Activated CD4-positive, CD25-positive, alpha-beta regulatory T cell treated with anti-CD3 and anti-CD28 coated beads, Interleukin-2, amount 50 U/mL, for 72 hours (primary cell): Measurements from ENCODE around the gene KCNT1.

Experiments
- DNase-seq: peaks from one replicate; pipeline ENCODE4 v3.0.0; 2021

KCNT1 gene

DNA sequence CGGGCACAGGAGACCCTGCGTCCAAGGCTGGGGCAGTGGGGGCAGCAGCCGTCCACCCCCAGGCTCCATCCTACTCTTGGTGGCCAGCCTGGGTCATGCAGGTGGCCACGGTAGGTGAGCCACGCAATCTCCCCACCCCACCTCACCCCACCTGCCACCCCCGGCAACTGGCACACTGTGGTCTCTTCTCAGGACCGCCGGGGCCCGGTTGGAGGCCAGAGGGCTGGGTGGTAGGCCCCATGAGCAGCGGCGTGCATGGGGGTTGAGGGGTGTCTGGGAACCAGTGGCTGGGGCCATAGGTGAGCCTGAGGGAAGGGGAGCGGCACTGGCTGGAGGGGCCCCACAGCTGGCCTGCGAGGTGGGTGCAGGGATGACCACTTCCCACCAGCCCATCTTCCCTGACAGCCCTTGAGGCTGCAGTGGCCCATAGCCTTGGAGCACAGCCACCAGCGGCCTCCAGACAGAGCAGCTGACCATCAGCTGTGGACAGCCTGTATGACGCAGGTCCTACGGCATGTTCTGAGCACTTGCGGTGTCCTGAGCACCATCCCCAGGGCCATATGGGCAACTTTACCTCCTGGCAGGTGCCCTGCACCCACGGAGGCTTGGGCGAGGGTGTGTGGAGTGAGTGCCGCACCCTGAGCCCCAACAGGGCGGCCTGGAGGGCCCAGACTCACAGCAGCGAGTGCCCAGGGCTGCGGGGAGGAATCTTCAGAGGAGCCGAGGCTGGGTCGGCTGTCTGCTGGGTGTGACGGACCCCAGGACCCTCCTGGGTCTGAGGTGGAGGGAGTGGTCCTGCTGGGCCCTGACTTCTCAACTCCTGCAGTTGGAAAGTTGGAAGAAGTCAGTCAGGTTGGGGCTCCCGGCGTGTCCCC lies 47.4 kb downstream of the KCNT1 start:
- DNase-seq: no peak

DNA sequence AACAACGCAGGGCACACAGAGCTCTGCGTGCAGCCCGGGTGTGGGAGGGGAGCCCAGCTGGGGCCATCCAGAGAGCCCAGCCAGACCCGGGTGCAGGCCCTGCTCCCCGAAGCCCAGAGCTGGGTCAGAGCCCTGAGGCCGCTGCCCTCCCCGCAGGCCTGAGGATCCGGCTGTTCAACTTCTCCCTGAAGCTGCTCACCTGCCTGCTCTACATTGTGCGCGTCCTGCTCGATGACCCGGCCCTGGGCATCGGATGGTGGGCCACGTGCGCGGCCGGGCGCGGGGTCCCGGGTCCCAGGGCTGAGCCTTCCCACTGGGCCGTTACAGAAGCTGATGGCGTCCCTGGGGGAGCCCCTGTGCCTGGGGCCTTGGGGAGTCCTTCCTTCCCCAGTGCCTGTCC lies 48.8 kb downstream of the KCNT1 start:
- DNase-seq: no peak

DNA sequence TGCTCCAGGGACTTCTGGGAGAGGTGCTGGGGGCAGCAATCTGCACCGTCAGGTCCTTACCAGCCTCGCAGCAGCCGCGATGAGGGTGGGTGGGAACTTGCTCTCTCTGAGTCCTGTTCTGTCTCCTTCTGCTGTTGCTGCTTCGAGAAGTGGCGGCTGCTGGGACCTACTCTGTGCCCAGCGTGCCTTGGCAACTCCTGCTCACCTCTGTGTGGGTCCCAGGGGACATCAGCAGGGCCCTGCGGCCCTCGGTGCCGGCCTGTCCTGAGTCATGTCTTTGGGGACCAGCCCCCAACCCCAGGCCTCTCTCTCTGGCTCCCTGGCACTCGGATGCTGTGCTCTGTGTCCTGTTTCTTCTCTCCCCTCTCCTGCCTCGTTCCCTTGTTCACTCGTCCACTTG lies 49.5 kb downstream of the KCNT1 start:
- DNase-seq: no peak

DNA sequence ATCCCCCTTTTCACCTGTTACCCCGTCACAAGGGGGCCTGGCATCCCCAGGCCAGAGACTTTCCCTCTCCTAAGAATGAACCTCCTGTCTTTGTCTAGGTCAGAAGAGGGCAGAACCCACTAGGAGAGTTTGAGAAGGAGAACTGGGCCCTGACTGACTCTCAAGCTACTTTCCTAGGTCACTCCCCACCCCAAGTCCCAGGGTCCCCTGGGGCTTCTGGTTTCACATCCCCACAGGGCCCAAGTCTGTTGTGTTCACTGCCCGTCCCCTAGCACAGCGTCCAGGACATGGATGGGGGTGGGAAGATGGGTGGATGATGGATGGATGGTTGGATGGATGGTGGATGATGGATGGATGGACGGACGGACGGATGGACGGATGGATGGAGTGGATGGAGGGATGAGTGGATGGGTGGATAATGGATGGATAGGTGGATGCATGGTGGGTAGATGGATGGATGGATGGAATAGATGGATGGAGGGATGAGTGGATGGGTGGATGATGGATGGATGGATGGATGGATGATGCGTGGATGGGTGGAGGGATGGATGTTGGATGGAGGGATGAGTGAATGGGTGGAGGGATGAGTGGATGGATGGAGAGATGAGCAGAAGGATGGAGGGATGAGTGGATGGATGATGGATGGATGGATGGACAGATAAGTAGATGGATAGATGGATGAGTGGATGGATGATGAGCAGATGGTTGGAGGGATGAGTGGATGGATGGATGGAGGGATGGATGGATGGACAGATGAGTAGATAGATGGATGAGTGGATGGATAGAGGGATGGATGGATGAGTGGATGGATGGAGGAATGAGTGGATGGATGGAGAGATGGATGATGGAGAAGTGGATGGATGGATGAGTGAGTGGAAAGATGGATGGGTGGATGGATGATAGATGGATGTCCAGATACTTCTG lies 50.6 kb downstream of the KCNT1 start:
- DNase-seq: no peak

DNA sequence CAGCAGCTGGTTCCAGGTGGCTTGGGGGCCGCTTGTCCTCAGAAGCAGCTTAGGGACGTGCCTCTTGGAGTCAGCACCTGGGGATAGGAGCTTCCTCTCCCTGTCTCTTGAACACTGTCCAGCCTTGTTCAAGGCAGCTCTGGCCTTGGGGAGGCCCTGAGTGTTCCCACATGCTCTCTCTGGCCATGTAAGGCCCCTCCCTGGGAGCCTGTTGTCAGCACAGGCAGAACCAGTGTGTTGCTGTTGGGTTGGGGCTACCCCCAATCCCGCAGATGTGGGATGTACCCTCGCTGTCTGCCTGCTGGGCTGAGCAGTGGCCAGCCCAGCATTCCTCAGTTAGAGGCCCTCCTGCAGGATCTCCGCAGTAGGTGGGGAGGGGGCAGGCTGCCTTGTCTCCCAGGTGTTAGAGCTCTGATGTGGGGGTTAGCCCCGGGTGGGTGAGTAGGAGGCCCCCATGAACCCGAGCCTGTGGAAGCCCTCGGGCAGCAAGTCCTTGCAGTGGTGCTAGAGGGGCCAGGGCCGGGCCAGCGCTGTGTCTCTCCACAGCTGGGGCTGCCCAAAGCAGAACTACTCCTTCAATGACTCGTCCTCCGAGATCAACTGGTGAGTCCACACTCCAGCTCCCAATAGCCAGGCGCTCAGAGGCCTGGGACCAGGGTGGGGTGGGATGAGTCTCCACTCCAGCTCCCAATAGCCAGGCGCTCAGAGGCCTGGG lies 51.6 kb downstream of the KCNT1 start:
- DNase-seq: no peak

DNA sequence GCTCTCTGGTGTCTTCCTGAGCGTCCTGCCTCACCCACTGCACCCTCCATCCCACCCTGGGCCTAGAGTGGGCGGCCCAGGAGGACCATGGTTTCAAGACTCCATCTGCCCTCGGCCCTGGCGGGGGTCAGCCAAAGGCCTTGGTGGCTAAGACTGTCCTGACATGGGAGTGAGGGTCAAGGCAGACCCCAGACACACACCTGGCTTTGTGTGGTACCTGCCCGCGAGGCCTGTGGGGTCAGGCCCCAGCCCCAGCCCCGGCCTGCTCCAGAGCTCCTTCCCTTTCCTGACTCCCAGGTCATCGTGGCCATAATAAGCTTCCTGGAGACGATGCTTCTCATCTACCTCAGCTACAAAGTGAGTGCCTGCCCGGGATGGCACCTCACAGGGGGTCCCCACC lies 54.6 kb downstream of the KCNT1 start:
- DNase-seq: no peak

DNA sequence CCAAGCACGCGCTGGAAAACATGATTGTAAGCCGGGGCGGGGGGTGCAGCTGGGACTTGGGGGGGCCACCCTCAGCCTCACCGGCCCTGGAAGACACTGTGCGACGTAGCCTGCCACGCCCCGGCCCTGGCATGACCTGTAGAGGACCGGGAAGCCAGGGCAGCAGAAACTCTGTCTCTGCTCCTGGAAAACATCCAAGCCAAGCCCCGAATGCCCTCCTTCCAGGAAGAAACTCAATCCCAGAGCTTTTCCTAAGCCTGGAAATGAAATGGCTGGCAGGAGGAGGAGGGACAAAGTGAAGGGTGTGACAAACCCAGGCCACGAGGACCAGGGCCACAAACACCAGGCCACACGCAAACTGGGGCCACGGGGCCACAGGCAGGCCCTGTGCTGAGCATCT lies 55.4 kb downstream of the KCNT1 start:
- DNase-seq: no peak

DNA sequence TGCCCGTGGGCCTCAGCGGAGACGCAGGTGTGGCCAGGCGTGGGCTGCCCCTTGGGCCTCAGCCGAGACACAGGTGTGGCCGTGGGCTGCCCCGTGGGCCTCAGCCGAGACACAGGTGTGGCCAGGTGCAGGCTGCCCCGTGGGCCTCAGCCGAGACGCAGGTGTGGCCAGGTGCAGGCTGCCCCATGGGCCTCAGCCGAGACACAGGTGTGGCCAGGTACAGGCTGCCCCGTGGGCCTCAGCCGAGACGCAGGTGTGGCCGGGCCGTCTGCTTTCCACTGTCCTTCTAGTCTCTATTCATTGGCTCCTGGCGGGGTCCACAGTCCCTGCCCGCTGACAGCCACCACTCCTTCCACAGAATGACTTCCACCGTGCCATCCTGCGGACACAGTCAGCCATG lies 56.1 kb downstream of the KCNT1 start:
- DNase-seq: no peak

DNA sequence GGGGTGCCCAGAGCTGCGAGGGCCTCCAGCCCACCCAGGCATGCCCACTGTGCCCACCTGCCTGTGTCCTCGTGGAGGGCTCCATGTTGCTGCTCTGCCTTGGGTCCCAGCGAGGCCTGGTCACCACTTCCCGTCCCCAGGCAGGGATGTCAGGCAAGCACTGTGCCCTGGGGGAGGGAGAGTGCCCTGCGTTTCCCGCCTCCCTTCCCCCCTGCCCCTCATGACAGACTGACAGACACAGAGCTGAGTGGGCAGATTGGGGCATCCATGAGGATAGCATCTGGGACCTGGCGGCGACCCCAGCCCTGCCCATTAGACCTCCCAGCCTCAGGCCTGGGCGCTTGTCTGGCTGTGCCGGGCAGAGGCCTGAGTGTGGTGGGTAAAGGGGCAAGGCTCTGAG lies 56.9 kb downstream of the KCNT1 start:
- DNase-seq: no peak

DNA sequence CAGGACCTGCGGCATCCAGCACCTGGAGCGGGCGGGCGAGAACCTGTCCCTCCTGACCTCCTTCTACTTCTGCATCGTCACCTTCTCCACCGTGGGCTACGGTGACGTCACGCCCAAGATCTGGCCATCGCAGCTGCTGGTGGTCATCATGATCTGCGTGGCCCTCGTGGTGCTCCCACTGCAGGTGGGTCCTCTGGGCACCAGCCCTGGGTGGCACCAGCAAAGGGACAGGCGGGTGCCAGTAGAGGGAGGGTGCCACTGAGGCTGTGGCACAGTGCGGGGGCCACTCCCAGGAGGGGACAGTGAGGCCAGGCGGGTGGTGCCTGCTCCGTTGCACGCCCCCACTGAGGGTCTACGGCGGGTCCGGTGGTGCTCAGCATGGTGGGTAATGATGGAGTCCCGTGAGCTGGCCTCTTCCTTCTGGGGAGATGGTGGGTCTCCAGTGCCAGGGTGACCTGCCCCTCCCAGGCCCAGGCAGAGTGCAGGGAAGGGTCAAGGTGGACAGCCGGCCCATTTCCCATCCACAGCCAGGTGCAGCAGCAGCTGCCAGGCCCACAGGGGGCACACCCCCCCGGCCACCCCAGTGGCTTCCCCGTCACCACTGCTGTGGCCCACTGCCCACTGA lies 57.8 kb downstream of the KCNT1 start:
- DNase-seq: no peak

DNA sequence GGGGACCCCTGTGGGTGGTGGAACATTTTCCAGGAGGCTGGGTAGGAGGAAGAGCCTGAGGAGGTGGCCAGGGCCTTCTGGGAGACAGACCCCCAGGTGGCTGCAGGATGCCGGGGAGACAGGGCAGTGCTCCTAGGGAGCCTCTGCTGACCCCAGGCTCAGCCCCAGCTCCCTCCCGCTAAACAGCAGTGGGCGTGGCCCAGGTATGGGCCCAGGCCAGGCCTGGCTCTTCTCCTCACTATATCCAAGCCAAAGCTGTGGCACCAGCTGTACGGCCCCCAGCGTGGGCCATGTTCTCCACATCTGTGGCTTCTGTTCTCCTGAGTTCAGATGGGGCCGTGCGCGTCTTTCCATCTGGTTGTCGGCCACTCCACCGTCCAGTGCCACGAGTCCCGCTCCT lies 58.5 kb downstream of the KCNT1 start:
- no peak for DNase-seq

DNA sequence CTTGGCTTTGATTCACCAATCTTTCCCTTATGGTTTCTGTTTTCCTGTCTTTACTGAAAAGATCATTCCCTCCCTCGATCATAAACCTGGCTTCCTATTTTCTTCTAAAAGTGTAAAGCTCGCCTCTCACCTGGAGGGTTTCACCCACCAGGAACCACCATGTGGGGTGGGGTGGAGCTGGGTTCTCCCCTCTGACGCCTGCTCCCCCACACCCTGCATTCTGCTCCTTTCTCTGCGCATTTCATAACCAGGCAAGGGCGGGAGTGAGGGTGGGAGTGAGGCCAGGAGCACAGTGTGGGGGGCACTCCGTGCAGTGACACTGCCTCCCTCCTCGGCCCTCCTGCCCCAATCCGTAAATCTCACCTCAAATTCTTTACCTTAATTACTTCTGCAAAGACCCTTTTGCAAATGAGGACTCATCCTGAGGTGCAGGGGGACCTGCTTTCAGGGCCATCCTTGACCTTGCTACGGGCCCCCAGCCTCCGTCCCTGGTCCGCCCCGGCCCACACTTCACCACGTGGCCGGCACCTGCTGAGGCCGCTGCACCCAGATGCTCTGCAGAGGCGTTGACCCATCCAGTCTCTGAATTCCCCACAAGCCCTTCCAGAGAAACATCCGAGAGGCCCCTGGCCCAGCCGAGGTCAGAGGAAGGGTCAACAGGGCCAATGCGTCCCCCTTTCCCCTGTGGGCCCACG lies 59.3 kb downstream of the KCNT1 start:
- no peak for DNase-seq

DNA sequence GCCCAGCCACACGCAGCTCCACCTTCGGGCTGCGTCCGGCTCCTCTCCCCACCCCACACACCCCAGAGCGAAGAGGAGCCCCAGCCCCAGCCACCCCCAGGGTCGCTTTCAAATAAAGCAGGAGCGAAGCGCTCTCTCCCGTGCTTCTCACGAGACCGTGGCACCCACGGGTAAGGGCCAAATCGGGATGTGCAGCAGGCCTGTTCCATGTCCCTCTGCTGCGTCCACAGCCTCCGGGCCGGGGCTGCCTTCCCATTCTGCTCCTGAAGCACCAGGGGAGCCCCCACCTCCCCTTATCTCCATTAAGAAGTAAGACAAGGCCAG lies 59.8 kb downstream of the KCNT1 start:
- DNase-seq: no peak

DNA sequence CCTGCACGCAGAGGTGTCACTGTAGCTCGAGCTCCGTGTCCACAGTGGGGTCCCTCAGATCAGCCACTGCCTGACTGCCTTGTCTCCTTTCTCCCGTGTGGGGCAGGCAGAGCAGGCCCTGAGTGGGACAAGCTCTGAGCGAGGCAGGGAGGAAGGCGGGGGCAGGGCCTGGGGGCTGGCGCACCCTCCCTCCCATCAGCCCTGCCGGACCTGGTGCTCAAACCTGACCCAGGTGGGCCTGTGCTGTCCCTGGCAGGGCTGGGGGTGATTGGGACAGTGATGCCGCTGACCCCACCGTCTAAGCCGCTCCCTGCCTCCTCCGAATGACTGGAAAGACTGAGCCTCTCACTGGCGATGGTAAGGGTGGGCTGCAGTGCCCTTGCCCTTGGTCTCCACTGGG lies 60.9 kb downstream of the KCNT1 start:
- no peak for DNase-seq

DNA sequence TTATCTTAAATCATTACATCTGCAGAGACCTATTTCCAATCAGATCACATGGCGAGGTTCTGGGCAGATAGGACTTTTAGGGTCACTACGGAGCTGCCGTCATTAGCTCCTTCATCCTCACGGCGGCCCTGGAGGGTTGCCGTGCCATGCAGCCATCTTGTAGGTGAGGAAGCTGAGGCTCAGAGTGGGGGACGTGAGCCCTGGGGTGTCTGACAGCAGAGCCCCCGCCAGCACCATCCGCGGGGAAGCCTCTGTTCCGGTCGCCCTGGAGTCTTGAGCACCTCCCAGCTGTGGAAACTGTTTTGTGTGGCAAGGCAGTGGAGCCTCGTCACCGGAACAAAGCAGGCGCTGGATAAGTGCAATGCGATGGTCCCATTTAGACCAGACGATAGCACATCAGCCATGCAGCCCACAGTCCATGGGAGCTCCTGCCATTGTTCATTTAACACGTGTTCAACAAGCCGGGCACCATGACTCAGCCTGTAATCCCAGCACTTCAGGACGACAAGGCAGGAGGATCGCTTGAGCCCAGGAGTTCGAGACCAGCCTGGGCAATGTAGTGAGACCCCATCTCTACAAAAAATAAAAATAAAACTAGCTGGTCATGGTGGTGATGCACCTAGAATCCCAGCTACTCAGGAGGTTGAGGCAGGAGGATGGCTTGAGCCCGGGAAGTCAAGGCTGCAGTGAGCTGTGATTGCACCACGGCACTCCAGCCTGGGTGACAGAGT lies 61.9 kb downstream of the KCNT1 start:
- DNase-seq: no peak

DNA sequence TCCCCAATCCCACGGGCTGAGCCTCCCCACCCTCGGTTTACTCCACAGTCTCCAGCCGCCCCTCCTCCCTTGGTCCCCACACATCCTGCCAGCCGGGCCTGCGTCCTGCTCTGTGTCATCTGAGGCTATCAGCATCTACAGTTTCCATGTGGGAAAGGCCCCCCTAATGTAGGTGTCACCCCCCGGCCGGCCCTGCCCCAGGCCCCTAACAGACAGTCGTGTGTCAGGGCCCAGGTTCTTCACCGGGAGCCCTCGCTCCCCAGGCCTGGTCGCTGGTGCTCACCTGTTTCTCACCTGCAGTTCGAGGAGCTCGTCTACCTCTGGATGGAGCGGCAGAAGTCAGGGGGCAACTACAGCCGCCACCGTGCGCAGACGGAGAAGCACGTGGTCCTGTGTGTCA lies 62.7 kb downstream of the KCNT1 start:
- no peak for DNase-seq

DNA sequence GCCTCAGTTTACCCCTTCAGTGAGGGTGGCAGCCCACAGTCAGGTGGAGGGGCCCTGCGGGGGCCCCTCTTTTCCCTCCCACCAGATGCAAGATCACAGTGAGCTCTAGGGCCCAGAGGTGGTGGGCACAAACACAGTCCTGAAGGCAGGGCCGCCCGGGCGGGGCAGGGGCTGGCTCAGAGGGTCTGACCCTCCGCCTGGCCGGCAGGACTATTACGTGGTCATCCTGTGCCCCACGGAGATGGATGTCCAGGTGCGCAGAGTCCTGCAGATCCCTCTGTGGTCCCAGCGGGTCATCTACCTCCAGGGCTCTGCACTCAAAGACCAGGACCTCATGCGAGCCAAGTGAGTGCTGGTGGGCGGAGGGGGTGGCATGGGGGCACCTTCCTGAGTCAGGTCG lies 63.4 kb downstream of the KCNT1 start:
- DNase-seq: no peak

DNA sequence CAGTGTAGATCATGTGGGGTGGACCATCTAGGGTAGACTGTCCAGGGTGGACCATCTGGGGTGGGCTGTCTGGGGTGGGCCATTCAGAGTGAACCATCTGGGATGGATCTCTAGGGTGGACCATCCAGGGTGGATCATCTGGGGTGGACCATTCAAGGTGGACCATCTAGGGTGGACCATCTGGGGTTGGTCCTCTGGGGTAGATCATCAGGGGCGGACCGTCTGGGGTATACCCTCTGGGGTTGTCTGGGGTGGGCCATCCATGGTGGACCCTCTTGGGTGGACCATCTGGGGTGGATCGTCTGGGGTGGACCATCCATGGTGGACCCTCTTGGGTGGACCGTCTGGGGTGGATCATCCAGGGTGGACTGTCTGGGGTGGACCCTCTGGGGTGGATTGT lies 64.3 kb downstream of the KCNT1 start:
- DNase-seq: no peak

DNA sequence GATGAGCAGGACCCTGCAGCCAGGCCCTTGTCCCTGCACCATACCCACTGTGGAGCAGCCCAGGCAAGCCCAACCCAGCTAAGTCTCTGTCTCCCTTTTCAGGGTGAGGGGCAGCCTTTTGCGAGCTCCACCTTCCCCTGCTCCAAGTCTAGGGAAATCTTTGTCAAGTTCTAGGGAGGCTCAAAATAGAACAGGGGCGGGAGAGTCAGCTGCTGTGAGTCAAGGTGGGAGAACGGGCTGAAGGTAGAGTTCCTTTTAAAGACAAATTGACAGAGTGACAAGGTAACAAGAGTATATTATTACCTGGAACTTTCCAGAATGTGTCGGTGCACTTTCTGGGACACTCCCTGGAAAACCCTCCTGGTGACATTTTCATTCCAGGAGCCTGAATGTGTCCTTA lies 64.7 kb downstream of the KCNT1 start:
- DNase-seq: no peak

DNA sequence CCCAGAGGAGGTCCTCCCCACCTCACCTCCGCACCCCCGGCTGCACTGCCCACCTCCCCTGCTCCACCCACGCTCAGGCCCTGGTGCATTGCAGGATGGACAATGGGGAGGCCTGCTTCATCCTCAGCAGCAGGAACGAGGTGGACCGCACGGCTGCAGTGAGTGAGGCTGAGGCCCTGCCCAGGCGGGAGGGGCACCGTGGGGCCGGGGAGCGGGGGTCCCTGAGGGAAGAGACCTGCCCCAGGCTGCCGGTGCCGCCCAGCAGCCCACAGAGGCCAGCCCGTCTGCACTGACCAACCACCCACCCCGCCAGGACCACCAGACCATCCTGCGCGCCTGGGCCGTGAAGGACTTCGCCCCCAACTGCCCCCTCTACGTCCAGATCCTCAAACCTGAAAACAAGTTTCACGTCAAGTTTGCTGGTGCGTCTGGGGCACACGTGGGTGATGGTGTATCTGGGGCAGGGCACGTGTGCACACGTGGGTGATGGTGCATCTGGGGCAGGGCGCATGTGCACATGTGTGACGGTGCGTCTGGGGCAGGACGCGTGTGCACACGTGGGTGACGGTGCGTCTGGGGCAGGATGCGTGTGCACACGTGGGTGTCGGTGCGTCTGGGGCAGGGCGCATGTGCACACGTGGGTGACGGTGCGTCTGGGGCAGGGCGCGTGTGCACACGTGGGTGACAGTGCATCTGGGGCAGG lies 66.7 kb downstream of the KCNT1 start:
- no peak for DNase-seq
